Amniotic epithelial cell (primary cell): Measurements from ENCODE around the gene FNIP2.
A peak's percentile ranks its signal among the peaks of the same experiment; 100 is the strongest.
"Not testable (repeated sequence)": the region's sequence is repeated elsewhere in the genome, so short reads cannot be mapped to it uniquely, and the experiment has no call there.

Source experiments
- DNase-seq: peaks from one replicate; pipeline ENCODE4 v3.0.0-alpha.2; 2010; ENCODE audit warnings: low read depth

The FNIP2 gene

DNA sequence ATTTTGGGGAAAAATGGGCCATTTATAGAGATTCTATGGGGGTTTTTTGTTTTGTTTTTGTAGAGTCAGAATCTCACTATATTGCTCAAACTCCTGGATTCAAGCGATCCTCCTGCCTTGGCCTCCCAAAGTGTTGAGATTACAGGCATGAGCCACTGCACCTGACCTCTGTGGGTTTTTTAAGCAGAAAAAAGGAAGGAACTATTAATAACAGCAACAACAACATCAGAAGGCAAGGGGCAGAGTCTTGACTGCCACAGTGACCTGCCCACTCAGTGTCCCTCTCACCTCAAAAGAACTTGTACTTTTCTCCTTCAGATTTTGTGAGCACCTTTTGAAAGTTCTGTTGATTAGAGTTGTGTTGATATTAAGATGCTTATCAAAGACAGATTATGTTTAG, 48.1 kb downstream of the FNIP2 start:
- no peak for DNase-seq

DNA sequence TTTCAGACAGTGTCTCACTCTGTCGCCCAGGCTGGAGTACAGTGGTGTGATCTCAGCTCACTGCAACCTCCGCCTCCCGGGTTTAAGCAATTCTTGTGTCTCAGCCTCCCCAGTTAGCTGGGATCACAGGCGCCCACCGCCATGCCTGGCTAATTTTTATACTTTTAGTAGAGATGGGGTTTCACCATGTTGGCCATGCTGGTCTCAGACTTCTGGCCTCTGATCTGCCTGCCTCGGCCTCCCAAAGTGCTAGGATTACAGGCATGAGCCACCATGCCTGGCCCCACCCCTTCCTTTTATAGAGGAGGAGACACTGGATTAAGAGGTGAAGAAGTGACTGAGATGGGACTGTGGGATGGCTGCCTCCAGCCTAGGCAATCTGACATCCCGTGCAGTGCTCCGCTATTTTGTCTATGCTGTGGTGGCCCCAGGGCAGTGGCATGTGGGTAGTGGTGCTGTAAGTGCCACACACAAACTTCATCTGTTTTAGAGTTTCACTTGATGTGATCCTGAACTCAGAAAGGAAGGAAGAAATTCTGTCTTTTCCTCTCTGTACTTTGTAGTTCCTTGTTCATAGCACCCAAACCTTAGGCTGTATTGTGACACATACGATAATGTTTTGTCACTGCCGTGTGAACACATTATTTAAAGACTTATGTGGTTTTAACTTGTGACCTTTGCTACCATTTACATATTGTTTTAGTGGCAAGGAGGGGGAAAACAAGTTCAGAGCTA, 48.9 kb downstream of the FNIP2 start:
- DNase-seq: no peak

DNA sequence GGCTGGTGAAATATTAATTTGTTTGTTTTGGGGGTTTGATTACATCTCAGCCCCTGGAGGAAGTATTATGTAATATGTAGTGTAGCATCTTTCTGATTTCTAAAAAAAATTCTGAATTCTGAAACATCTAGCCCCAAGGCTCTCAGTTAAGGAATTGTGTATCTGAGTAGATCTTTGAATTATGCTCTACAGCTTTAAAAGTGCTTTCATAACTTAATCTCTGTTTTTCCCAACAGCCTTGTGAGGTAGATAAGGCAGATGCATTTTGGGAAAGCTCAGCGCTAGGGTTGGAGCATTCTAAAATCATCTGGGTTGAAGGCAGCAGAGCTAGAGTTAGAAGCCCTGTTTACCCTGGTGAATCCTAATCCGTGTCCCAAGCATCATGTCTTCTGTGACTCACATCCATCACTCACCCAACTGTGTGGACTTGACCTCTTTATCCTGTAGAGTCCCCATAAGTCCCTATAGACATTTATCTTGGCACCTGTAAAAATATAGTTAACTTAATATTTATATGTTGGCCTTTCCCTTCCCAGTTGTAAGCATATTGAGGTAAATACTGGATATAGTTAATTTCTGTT, 49.8 kb downstream of the FNIP2 start:
- DNase-seq: peak; percentile 22

DNA sequence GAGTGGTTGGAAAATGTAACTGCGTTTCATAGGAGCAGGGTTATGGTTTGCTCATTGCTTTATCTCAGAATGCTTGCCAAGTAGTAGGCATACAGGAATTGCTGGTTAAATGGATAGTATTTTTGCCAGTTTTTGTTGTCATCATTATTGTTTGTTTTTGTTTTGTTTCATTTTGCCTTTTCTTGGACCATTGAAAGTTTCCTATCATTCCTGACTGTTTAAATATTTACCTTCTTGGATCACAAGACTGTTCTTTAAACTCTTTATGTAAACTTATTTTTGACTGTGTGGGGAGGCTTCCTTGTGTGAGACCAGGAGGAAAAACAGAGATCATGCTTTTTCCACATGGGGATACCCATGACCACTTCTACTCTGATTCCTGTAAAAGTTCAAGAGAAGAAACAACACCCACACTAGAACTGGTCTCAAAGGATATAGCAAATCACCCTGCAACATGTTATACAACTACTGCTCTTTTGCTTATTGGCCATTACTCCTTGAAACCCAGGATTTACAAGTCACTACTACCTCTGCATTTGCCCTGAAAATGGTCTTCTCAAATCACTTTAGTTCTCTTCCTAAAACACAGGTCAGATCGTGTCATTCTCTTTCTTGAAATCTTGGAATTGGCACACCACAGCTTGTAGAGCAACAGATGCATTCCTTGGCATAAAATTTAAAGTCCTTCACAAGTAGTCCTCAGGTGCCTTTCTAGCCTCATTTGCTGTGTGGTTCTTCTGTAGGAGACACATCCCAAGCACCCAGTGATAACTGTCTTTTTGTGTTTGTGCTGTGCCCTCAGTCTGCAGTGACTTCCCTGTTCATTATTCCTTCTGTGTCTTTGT, 51.3 kb downstream of the FNIP2 start:
- DNase-seq: no peak

DNA sequence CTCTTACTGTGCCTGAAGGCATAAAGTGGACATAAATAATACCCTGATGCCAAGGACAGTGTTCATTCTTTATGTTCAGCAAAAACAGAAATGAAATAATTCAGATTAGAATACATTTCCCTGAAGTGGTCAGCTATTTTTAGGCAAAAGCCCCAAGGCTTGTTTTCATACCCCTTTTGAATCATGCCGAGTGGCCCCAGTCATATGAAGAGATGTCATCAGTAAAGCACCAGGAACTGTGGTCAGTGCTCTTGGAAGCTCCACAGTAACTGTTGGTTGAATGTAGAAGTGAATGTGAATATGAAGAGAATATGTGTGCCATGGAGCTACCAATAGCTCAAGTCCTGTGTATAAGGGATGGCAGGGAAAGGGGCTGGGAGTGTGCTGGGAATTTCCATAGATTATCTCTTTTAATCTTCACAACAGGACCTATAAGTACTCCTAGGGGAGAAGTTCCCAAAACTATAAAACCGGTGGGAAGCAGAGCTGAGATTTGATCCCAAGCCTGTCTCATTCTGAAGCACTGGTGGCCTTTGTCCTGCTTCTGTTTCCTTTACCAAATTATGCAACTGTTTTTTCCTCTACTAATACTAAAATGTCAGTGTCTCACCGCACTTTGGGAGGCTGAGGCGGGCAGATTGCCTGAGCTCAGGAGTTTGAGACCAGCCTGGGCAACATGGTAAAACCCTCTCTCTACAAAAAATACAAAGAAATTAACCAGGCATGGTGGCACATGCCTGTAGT, 52.6 kb downstream of the FNIP2 start:
- no peak for DNase-seq

DNA sequence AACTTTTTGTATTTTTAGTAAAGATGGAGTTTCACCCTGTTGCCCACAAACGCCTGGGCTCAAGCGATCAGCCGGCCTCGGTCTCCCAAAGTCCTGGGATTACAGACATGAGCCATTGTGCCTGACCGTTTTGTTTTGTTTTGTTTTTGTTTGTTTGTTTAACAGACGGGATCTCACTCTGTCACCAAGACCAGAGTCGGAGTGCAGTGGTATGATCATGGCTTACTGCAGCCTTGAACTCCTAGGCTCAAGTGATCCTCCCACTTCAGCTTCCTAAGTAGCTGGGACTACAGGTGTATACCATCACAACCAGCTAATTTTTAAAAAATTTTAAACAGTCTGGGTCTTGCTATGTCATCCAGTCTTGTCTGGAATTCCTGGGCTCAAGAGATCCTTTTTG, 53.5 kb downstream of the FNIP2 start:
- DNase-seq: no peak

DNA sequence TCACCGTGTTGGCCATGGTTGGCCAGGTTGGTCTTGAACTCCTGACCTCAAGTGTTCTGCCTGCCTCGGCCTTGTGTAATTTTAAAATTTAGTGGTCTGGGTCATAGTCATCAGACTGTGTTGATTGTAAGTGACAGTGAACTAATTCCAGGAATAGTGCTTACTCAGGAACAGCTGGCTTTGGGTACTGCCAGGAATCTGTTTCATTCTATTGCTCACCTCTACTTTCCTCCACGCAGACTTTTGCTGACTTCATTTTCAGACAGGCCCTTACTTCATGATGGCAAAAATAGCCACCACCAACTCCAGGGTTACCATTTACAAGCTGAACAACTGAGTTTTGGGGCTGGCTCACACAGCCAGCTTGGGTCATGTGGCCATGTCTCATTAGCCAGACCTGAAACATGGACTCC, 54.6 kb downstream of the FNIP2 start:
- peak; percentile 35 for DNase-seq

DNA sequence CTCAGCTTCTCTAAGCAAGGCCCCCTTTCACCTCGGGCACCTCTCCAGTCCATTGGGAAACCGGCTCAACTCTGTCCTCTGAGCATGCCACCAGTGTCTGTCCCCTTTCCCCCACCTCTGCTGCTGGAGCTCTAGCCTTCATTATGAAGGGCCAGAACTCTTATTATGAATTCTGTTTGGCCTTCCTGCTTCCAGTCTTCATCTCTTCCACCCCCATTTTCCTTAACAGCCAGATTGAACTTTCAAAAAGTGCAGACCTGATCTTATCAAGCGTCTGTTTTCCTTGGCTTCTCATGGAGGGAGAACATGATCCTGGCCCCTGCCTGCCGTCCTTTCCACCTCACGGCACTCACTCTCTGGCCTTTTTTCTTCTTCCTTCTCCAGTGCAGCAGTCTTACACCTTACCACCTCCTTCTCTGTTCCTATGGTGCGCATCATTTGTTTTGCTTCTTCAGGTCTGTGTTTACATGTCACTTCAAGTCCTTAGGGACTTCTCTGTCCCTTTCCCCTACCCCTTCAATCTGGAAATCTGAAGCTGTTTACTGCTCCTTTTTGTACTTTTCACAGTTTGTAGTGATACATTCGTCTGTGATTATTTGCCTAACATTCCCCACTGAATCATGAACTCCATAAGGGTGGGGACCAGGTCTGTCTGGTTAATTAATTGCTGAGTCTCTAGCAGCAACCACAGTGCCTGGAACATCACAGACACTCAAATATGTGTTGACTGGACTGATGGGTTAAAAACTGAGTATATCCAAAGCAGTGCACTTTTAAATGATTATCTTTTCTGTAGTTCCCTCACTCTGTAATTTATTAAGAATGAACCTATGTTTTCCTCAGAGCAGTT, 55.8 kb downstream of the FNIP2 start:
- DNase-seq: peak; percentile 48

DNA sequence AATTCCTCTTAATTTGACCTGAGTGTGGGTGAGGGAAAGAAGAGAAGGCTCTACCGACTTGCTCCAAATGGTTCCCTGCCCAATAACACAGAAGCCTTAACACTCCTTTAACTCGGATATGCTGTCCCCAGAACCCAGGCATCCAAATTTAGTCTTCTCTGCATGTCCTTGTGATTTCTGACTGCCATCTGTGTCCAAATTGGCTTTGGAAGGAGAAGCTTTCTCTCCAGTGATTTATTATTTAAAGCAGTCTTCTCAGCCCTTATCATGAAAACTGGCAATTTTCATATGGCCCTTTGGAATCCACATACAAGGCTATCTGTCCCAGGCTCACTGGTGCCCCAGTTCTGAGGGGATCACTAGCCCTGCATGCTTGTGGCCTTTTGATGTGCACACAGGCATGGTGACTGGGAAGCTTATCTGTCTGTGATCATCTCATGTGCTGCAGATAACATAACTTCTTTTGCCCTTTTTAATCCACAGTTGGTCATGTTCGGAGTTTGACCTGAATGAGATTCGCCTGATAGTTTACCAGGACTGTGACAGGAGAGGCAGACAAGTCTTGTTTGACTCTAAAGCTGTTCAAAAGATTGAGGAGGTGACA, 56.7 kb downstream of the FNIP2 start:
- no peak for DNase-seq

DNA sequence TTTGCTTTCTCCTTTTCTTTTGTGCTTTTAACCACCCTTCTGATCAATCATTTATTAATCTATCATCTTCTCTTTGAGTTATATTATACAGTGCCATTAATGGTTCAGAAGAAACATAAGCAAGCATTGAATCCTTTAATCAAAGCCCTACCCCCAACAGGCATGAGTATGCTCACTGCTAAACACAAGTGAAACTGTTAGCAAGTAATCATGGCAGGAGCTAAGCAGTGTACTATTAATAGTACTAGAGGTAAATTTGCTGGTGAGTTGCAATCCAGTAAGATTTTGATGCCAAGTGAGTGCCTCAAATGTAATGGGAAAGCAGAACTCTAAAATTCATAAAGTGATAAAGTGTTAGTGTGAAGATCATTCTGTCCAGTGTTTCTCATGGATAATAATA, 57.2 kb downstream of the FNIP2 start:
- DNase-seq: no peak

DNA sequence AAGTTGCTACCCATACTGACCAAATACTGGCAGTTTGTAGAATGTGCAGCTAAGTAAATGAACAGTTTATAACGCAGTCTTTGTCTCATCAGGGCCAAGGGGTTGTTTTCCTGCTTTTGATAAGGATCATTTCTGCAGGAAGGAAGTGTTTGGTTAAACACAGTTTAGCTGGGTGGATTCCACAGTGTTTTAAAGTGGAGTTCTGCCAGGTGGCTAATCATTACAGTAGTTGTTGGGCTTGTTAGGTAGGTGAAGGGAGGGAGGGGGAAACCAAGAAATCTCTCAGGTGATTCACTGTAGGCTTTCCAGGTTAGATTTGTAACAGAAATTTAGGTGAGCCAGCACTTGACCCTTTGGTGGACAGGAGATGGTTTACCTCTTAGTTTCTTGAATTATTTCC, 58.1 kb downstream of the FNIP2 start:
- DNase-seq: no peak

DNA sequence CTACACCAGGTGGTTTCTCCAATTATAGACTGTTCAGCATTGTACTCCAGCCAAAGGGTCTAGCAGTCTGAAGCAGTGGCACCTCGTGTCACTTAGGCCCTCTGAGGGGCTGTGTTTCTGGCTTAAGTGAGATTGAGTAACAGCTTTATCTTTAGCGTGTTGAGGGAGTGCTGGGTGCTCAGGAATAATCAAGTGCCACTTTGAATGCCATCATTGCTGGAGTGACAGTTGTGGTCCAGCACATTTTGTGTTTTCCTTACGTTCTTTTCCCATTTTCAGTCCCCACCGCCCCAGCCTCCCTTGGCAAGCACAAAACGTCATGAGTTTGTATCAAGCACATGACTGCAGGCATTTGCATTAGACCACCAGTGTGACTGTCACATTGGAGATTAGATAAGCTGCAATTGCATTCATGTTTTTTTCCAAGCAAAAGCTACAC, 58.7 kb downstream of the FNIP2 start:
- no peak for DNase-seq

DNA sequence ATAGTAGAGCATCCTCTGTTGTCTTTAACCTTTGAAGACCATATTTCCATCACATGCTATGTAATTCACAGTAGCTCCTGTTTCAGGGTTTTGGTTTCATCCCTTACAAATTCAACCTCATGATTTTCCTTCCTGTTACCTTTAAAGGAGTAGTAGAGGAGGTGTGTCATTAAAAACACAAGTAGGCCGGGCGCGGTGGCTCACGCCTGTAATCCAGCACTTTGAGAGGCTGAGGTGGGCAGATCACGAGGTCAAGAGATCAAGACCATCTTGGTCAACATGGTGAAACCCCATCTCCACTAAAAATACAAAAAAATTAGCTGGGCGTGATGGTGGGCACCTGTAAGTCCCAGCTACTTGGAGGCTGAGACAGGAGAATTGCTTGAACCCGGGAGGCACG, 59.3 kb downstream of the FNIP2 start:
- not testable (repeated sequence) for DNase-seq

DNA sequence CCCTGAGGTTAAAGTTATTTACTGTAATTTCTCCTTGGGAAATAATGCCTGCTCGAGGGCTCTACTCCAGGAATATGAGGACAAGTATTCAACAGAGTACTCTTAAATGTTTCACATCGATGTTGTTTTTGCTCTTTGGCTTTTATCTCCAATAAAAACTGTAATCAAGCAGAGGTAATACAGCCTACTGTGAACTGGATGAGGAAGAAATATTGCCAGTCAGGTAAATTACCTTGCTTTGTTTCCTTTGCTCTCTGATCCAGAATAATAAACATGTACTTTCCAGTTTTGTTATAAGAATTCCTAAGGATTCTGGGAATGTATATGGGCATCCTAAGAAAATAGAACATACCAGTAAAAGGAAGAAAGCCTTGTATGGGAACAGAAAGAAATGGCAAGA, 60.4 kb downstream of the FNIP2 start:
- no peak for DNase-seq

DNA sequence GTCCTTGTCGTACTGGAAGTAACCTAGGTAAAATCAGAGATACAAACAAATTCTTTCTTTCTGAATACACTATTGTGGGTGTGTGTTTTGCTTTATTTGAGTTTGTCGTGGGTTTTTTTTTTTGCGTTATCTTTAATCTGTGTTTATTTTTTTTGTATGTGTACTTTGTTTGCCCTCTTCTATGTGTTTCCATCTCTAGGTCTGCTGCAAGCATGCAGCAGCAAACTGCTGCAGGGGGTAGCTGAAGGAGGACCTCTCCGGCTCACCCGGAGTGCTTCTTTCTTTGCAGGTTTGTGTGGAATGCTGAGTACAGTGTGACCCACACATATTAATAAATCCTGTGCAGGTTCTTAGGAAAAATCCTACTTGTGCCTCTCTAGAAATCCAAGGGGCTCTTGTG, 64.8 kb downstream of the FNIP2 start:
- no peak for DNase-seq

DNA sequence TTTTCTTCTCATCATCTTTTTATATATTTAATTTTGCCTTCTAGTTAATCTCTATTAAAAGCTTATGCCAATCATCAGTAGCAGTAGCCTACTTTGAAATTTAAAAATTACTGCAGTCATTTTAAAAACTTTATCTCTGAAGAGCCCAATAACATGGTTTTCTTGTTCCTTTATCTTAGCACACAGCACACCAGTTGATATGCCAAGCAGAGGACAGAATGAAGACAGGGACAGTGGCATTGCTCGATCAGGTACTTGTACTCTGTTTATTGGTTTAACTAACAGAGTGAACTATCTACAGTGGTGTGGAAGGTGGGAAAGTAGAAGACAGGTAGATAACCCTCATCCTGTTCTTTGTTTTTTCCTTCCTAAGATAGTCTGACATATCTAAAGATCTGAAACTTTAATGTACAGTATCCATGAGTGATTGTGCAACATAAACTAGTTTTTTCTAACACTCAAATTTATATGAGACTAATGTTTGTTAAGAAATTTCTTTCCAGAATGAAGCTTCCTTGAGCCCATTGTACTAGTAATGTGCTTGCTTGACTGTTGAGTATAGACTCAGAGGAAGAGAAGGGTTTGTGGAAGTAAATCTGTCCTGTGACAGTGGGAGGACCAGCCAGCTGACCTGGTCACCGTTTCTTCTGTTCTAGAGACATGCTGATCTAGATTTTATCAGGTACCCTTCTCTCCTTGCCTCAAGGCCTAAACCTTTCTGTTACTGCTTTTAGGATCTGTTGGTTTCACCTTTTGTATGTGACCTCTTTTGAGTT, 66.6 kb downstream of the FNIP2 start:
- DNase-seq: no peak

DNA sequence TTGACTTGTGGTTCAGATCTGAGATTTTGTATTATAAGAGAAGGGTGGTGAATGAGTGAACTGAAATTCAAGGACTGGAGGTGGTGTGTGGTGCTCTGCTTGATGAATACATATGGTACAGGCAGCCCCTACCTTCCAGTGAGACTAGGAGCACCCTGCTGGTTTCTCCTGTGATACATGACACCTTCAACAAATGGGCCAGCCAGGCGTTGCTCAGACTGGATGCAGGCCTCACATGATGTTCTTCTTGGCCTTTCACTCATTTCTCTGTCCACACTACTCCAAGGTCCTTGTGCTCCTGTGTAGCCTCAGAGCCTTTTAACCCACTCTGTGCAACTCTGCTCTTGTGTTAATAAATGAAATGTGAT, 67.2 kb downstream of the FNIP2 start:
- DNase-seq: no peak

DNA sequence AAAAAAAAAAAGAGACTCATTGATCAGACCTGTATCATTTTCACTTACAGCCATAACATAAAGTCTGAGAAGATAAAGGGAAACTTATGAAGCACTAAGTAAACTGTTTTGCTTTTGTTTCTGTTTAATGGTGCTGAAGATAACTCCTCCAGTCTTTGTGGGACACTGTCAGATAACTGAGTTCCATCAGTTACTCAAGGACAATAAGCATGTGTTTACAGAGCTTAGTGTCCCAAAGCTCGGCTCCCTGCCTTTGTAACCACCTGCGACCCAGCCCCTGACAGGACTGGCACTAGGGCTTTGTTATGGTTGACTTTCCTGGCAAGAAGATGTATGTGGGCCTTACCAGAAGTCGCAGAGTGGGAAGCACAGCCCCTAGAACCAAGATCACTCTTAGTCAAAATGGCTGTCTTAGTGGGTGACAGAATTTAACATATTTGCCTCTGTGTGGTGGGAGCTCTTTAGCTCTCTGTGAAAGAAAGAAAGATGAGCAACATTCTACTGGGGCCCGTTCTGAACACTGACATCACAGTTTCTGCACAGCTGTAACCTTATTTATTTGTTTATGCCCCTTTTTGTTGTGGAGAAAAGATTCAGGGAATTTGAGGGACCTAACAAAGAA, 68.1 kb downstream of the FNIP2 start:
- no peak for DNase-seq

DNA sequence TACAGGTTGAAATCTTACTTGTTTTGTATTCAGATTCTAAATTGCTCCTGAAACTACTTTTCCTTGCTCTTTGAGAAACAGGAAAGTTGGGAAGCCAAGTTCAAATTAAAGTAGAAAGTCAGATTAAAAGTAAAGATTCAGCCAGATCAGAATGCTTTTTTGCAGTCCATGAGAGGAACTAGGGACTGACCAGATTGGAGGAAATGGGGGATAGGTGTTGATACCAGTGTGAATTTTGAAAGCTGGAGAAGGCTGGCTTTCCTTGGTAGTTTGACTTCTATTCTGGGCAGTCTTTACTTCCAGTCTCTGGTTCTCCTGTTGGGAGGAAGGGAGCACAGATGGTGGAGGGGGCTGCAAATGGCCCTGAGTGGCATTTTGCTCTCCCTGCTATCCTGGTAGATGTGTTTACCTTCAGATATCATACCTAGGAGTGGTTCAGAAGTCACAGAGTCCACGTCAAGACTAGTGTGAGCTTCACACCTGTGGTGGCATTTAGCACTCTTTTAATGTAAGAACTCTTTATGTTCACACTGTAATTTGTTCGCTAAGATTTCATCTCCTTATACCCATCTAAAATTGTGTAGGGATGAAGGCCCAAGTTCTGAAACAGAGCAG, 68.8 kb downstream of the FNIP2 start:
- DNase-seq: no peak
